GM12878 (cell line): ENCODE results near the gene ELK4. TPM values are rescaled to one million over a fixed set of nuclear protein-coding genes. Genes with fewer than 3 reads are reported as not detected.

Experiments used
- ATAC-seq: fragments of 200-7000 bp; cut with Tn5 transposase; 3 replicates; pipeline ENCODE4 v1.9.1; 2020; ENCODE audit warnings: mild to moderate bottlenecking, moderate library complexity
- BruUV-seq: library from RNA; stranded (reverse); fragments of 400-500 nt; replicated peaks from 2 replicates; lab custom pipeline; 2021; lab: Mats Ljungman, UMichigan
- CTCF ChIA-PET: fragments of 300-600 bp; sonication (Branson Sonifier 250); formaldehyde crosslinking; extraction: SDS; loops from one replicate; lab custom pipeline; 2021; ENCODE audit warnings: inconsistent platforms; lab: Yijun Ruan, JAX
- POLR2A ChIA-PET: fragments of 350-600 bp; formaldehyde crosslinking; extraction: SDS; loops from one replicate; lab custom pipeline; 2021; ENCODE audit warnings: inconsistent platforms; lab: Charles Lee
- RAD21 ChIA-PET: fragments of 300-600 bp; sonication (Branson Sonifier 250); formaldehyde crosslinking; loops from one replicate; lab custom pipeline; 2023; ENCODE audit warnings: antibody characterized with exemption; ENCODE audit not compliant: unreplicated experiment; lab: Charles Lee
- SMC1A ChIA-PET: fragments of 300-600 bp; sonication (Branson Sonifier 250); formaldehyde crosslinking; loops from one replicate; lab custom pipeline; 2023; ENCODE audit not compliant: unreplicated experiment, uncharacterized antibody; lab: Charles Lee
- DNase-seq: peaks from one replicate; pipeline ENCODE4 v3.0.0-alpha.2; 2011; ENCODE audit warnings: low read depth, low spot score
- FAIRE-seq: peaks from 3 replicates; lab custom pipeline; 2011; peaks lifted over from hg19 to GRCh38; lab: Jason Lieb, UNC
- H2AFZ ChIP-seq: 2 replicates; pipeline ENCODE4 v1.6.0; 2011; ENCODE audit warnings: low read depth, low read length, control low read depth; ENCODE audit not compliant: control insufficient read depth
- H3K27ac ChIP-seq: 2 replicates; pipeline ENCODE4 v1.5.1; 2011; ENCODE audit warnings: control low read depth; ENCODE audit not compliant: control insufficient read depth, insufficient read depth
- H3K27me3 ChIP-seq, 2 experiments: replicated peaks in 1 of 2; 2 replicates each; pipeline versions ENCODE4 v1.6.0 to v1.6.1; 2011; ENCODE audit warnings: low read length in 1 of 2; ENCODE audit not compliant: control insufficient read depth in 2 of 2, insufficient read depth in 2 of 2
- H3K36me3 ChIP-seq, 2 experiments: 2 replicates each; pipeline ENCODE4 v1.5.1; 2011; ENCODE audit warnings: low read length in 1 of 2; ENCODE audit not compliant: control insufficient read depth in 2 of 2, insufficient read depth in 2 of 2
- H3K4me1 ChIP-seq: 2 replicates; pipeline ENCODE4 v1.6.1; 2011; ENCODE audit warnings: mild to moderate bottlenecking, low read length, moderate library complexity, mixed read lengths; ENCODE audit not compliant: control insufficient read depth, insufficient read depth
- H3K4me2 ChIP-seq: 2 replicates; pipeline ENCODE4 v1.6.0; 2011; ENCODE audit warnings: control low read depth; ENCODE audit not compliant: control insufficient read depth, insufficient read depth
- H3K4me3 ChIP-seq: fragments of 200-600 bp; sonication (generic); 2 replicates; pipeline ENCODE4 v1.5.1; 2016
- H3K79me2 ChIP-seq: 2 replicates; pipeline ENCODE4 v1.6.0; 2011; ENCODE audit warnings: low read length; ENCODE audit not compliant: control insufficient read depth, insufficient read depth
- H3K9ac ChIP-seq: 2 replicates; pipeline ENCODE4 v1.8.0; 2011; ENCODE audit warnings: low read length, control low read depth, mixed read lengths; ENCODE audit not compliant: control insufficient read depth, insufficient read depth
- H3K9me3 ChIP-seq: replicated peaks from 3 replicates; pipeline ENCODE4 v1.5.1; 2011; ENCODE audit warnings: mild to moderate bottlenecking, low read length; ENCODE audit not compliant: control insufficient read depth, insufficient read depth
- H4K20me1 ChIP-seq: 2 replicates; pipeline ENCODE4 v1.6.0; 2011; ENCODE audit not compliant: control insufficient read depth, insufficient read depth
- CBX3 ChIP-seq: fragments of 200-600 bp; sonication (generic); IDR thresholded peaks from 2 replicates; pipeline ENCODE4 v1.6.1; 2016; ENCODE audit warnings: low read depth, borderline replicate concordance
- NBN ChIP-seq: fragments of 450-650 bp; IDR thresholded peaks from 2 replicates; pipeline ENCODE4 v1.6.1; 2016
- SIX5 ChIP-seq: IDR thresholded peaks from 2 replicates; pipeline ENCODE4 v1.6.1; 2011; ENCODE audit warnings: mild to moderate bottlenecking, low read depth, low read length, moderate library complexity; ENCODE audit not compliant: severe bottlenecking
- SREBF2 ChIP-seq: IDR thresholded peaks from 2 replicates; pipeline ENCODE4 v1.6.1; 2012; ENCODE audit warnings: mild to moderate bottlenecking, low read length
- YBX1 ChIP-seq: fragments of 450-650 bp; IDR thresholded peaks from 2 replicates; pipeline ENCODE4 v1.6.1; 2016; ENCODE audit warnings: antibody characterized with exemption
- WGBS: methylation state at CpG from one replicate; pipeline ENCODE4 v1.1.6; 2016; ENCODE audit warnings: low lambda C conversion rate; ENCODE audit not compliant: insufficient replicate concordance, insufficient coverage; ENCODE audit errors: missing lambda C conversion rate; 5-methylcytosine and 5-hydroxymethylcytosine counted together
- in situ Hi-C: fragments of 300-500 bp; cut with MboI; formaldehyde crosslinking; loops from 9 replicates; pipeline ENCODE4 v1.14.3; 2018; ENCODE audit warnings: mixed read lengths
- intact Hi-C: fragments of 100-400 bp; cut with micrococcal nuclease; formaldehyde crosslinking; loops from one replicate; pipeline ENCODE4 v1.14.2; 2022; ENCODE audit not compliant: unreplicated experiment
- polyA plus RNA-seq, 11 experiments: library from polyadenylated mRNA; depleted of rRNA in 4 of 11; unstranded in 6 of 11; stranded (reverse) in 5 of 11; fragments of >200 nt; fragmentation: Nextera tagmentation in 4 of 11; fragmentation: Illumina TruSeq in 1 of 11; extraction: Ambion mirVana in 4 of 11; extraction: Trizol in 1 of 11; gene quantifications; 1 replicate in 1 of 11; 2 replicates in 10 of 11; pipeline versions ENCODE4 v1.2.1 to v1.2.3, GENCODE V29; 2011 to 2016; ENCODE audit warnings: inconsistent platforms in 2 of 11, missing spikeins in 2 of 11, low read depth in 1 of 11
- total RNA-seq, 4 experiments: library from RNA; depleted of rRNA in 3 of 4; stranded (reverse); fragments of >200 nt in 3 of 4; fragmentation: Illumina TruSeq in 1 of 4; extraction: Trizol in 1 of 4; gene quantifications; 2 replicates each; pipeline versions ENCODE4 v1.2.1 to v1.2.3, GENCODE V29; 2013 to 2021
- TF ChIP-seq, protein P1 (sequence below): fragments of 450-650 bp; formaldehyde crosslinking; IDR thresholded peaks from 2 replicates; pipeline ENCODE4 v1.4.0; 2020; ENCODE audit warnings: mild to moderate bottlenecking, moderate library complexity
- TF ChIP-seq, protein P2 (sequence below): IDR thresholded peaks from 2 replicates; pipeline ENCODE4 v1.6.1; 2012; ENCODE audit warnings: mild to moderate bottlenecking, low read depth, low read length
- TF ChIP-seq, protein P3 (sequence below): IDR thresholded peaks from 2 replicates; pipeline ENCODE4 v1.6.1; 2011; ENCODE audit warnings: mild to moderate bottlenecking, low read depth, low read length, moderate library complexity; ENCODE audit not compliant: insufficient replicate concordance
- TF ChIP-seq, protein P4 (sequence below): fragments of 150-350 bp; IDR thresholded peaks from 2 replicates; pipeline ENCODE4 v1.6.1; 2016; ENCODE audit warnings: low read depth, low read length

The ELK4 gene
- total and polyA plus RNA-seq, 10 of the 15 experiments (the other 5 are each of a cell fraction or from before 2014, with no cell fraction given): 5.2 to 71.5 (median 18.5) TPM

DNA sequence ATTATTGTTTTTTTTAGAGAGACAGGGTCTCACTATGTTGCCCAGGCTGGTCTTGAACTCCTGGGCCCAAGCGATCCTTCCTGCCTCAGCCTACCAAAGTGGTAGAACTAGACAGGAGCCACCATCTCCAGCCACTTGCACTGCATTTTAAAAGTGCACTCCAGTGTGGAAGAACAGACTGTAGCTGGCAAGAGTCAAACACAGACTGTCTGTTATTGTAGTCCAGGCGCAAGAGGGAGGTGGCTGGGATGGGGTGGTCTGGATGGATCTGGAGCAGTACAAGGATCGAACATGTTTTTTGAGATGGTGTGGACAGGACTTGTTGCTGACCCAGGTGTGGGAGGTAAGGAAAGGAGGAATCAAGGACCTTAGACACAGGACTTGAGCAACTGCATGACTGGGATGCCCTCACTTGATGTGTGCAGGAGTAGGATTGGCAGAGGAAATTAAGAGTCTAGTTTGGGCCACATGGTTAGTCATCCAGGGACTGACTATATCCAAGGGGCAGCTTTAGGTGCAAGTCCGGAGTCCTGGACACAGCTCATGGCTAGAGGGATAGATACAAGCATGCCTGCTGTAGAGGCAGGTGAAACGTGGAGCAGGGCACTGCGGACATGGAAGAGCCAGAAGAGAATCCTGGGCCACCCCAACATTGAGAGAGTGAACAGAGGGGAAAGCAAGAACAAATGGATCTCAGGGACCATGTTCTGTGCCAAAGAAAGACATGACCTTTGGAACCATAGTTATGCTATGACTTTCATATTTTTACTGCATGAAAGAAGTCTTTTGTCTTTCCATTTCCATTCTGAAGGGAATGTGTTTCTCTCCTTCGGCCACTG lies 42.0 kb downstream of the ELK4 start:
- POLR2A ChIA-PET: interaction anchor here (0.6 to 0.9 kb wide), 2 partner anchors 66 to 109 kb away, joined by 3 read pairs; no protein-coding TSS in a partner anchor
- DNase-seq: no peak
- 83% methylated on average over 7 of the region's 7 CpGs for WGBS
- TF ChIP-seq, protein P1, sequence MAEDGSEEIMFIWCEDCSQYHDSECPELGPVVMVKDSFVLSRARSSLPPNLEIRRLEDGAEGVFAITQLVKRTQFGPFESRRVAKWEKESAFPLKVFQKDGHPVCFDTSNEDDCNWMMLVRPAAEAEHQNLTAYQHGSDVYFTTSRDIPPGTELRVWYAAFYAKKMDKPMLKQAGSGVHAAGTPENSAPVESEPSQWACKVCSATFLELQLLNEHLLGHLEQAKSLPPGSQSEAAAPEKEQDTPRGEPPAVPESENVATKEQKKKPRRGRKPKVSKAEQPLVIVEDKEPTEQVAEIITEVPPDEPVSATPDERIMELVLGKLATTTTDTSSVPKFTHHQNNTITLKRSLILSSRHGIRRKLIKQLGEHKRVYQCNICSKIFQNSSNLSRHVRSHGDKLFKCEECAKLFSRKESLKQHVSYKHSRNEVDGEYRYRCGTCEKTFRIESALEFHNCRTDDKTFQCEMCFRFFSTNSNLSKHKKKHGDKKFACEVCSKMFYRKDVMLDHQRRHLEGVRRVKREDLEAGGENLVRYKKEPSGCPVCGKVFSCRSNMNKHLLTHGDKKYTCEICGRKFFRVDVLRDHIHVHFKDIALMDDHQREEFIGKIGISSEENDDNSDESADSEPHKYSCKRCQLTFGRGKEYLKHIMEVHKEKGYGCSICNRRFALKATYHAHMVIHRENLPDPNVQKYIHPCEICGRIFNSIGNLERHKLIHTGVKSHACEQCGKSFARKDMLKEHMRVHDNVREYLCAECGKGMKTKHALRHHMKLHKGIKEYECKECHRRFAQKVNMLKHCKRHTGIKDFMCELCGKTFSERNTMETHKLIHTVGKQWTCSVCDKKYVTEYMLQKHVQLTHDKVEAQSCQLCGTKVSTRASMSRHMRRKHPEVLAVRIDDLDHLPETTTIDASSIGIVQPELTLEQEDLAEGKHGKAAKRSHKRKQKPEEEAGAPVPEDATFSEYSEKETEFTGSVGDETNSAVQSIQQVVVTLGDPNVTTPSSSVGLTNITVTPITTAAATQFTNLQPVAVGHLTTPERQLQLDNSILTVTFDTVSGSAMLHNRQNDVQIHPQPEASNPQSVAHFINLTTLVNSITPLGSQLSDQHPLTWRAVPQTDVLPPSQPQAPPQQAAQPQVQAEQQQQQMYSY (CRISPR knock-in tag): no peak
- TF ChIP-seq, protein P2, sequence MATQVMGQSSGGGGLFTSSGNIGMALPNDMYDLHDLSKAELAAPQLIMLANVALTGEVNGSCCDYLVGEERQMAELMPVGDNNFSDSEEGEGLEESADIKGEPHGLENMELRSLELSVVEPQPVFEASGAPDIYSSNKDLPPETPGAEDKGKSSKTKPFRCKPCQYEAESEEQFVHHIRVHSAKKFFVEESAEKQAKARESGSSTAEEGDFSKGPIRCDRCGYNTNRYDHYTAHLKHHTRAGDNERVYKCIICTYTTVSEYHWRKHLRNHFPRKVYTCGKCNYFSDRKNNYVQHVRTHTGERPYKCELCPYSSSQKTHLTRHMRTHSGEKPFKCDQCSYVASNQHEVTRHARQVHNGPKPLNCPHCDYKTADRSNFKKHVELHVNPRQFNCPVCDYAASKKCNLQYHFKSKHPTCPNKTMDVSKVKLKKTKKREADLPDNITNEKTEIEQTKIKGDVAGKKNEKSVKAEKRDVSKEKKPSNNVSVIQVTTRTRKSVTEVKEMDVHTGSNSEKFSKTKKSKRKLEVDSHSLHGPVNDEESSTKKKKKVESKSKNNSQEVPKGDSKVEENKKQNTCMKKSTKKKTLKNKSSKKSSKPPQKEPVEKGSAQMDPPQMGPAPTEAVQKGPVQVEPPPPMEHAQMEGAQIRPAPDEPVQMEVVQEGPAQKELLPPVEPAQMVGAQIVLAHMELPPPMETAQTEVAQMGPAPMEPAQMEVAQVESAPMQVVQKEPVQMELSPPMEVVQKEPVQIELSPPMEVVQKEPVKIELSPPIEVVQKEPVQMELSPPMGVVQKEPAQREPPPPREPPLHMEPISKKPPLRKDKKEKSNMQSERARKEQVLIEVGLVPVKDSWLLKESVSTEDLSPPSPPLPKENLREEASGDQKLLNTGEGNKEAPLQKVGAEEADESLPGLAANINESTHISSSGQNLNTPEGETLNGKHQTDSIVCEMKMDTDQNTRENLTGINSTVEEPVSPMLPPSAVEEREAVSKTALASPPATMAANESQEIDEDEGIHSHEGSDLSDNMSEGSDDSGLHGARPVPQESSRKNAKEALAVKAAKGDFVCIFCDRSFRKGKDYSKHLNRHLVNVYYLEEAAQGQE: no peak
- no peak for TF ChIP-seq NBN
- no peak for TF ChIP-seq SIX5
- TF ChIP-seq SREBF2: no peak
- TF ChIP-seq, protein P3, sequence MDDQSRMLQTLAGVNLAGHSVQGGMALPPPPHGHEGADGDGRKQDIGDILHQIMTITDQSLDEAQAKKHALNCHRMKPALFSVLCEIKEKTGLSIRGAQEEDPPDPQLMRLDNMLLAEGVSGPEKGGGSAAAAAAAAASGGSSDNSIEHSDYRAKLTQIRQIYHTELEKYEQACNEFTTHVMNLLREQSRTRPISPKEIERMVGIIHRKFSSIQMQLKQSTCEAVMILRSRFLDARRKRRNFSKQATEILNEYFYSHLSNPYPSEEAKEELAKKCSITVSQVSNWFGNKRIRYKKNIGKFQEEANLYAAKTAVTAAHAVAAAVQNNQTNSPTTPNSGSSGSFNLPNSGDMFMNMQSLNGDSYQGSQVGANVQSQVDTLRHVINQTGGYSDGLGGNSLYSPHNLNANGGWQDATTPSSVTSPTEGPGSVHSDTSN: no peak
- TF ChIP-seq YBX1: no peak
- TF ChIP-seq CBX3: no peak
- TF ChIP-seq, protein P4, sequence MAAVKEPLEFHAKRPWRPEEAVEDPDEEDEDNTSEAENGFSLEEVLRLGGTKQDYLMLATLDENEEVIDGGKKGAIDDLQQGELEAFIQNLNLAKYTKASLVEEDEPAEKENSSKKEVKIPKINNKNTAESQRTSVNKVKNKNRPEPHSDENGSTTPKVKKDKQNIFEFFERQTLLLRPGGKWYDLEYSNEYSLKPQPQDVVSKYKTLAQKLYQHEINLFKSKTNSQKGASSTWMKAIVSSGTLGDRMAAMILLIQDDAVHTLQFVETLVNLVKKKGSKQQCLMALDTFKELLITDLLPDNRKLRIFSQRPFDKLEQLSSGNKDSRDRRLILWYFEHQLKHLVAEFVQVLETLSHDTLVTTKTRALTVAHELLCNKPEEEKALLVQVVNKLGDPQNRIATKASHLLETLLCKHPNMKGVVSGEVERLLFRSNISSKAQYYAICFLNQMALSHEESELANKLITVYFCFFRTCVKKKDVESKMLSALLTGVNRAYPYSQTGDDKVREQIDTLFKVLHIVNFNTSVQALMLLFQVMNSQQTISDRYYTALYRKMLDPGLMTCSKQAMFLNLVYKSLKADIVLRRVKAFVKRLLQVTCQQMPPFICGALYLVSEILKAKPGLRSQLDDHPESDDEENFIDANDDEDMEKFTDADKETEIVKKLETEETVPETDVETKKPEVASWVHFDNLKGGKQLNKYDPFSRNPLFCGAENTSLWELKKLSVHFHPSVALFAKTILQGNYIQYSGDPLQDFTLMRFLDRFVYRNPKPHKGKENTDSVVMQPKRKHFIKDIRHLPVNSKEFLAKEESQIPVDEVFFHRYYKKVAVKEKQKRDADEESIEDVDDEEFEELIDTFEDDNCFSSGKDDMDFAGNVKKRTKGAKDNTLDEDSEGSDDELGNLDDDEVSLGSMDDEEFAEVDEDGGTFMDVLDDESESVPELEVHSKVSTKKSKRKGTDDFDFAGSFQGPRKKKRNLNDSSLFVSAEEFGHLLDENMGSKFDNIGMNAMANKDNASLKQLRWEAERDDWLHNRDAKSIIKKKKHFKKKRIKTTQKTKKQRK: no peak

More for the DNA sequence above, 42.0 kb downstream of the ELK4 start:
- ChIA-PET RAD21 (interaction anchor here (0.8 to 11.8 kb wide), 10 partner anchors 11 to 122 kb away, joined by 3 to 452 read pairs (median 8); partner anchors contain the start of gene ELK4), SMC1A (interaction anchor here (1.4 to 11.9 kb wide), 8 partner anchors 11 to 121 kb away, joined by 6 to 415 read pairs (median 26); partner anchors contain the start of gene ELK4), CTCF (interaction anchor here (0.7 to 12.3 kb wide), 14 partner anchors 12 to 388 kb away, joined by 3 to 575 read pairs (median 24); partner anchors contain the start of genes ELK4 and SLC45A3)
- H3K9ac ChIP-seq: no peak overlapping the region
- H3K4me1 ChIP-seq: peaks cover 20% of the 10 kb centered on the region
- H3K79me2 ChIP-seq: peaks cover 7% of the 10 kb centered on the region
- in situ Hi-C loops (loop anchor here (5.0 kb wide), 2 partner anchors 67 to 122 kb away; no protein-coding TSS in a partner anchor), intact Hi-C loops (loop anchor here (5.0 kb wide), 2 partner anchors 63 to 387 kb away; no protein-coding TSS in a partner anchor)
- H2AFZ ChIP-seq: no peak overlapping the region
- H3K4me2 ChIP-seq: no peak overlapping the region
- no peak overlapping the region for H3K4me3 ChIP-seq
- no peak for ATAC-seq
- no TSS peak for BruUV-seq
- FAIRE-seq: no peak
- no peaks in the 10 kb centered on the region for H3K9me3 ChIP-seq
- H4K20me1 ChIP-seq: no peaks in the 10 kb centered on the region
- no peaks in the 10 kb centered on the region for H3K27me3 ChIP-seq
- no peak overlapping the region for H3K27ac ChIP-seq
- H3K36me3 ChIP-seq: no peaks in the 10 kb centered on the region
